ENCODE results near the gene CAPN13.

CAPN13 gene, protein sequence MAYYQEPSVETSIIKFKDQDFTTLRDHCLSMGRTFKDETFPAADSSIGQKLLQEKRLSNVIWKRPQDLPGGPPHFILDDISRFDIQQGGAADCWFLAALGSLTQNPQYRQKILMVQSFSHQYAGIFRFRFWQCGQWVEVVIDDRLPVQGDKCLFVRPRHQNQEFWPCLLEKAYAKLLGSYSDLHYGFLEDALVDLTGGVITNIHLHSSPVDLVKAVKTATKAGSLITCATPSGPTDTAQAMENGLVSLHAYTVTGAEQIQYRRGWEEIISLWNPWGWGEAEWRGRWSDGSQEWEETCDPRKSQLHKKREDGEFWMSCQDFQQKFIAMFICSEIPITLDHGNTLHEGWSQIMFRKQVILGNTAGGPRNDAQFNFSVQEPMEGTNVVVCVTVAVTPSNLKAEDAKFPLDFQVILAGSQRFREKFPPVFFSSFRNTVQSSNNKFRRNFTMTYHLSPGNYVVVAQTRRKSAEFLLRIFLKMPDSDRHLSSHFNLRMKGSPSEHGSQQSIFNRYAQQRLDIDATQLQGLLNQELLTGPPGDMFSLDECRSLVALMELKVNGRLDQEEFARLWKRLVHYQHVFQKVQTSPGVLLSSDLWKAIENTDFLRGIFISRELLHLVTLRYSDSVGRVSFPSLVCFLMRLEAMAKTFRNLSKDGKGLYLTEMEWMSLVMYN

DNA sequence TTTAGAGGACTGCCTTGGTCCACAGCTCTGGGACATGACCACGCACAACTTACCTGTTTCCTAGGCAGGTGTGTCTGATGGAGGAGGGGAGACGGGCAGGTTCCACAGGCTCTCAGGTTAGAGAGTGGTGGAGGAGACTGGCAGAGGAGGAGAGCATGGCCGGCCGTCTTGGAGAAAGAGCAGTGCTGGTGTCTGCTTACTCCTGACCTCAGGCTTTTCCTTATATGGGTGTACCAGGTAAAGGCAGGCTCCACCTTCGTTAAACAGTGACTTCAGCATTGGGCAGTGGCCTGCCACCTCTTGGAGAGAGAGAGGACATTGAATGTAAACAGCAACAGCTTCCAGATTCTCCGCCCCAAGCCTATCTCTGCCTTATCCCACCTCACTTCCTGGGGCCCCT, at the start of gene CAPN13:
Gene CAPN13, minus strand, starts transcription at position 198 of the 400 bp plus-strand sequence. CDS start 20,121 bp downstream, outside the sequence.
- DNase-seq: no peak

DNA sequence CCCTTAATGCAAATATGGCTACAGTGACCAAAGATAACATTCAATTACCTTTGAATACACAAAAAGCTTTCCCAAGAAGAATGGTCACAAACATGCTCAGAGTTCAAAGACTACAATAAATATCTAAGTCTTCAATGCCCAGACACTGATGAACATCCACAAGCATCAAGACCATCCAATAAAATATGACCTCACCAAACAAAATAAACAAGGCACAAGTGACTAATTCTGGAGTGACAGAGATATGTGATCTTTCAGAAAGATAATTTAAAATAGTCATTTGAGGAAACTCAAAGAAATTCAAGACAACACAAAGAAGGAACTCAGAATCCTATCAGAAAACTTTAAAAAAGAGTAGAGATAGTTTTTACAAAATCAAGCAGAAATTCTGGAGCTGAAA, 40.6 kb upstream of the CAPN13 start:
- DNase-seq: no peak

DNA sequence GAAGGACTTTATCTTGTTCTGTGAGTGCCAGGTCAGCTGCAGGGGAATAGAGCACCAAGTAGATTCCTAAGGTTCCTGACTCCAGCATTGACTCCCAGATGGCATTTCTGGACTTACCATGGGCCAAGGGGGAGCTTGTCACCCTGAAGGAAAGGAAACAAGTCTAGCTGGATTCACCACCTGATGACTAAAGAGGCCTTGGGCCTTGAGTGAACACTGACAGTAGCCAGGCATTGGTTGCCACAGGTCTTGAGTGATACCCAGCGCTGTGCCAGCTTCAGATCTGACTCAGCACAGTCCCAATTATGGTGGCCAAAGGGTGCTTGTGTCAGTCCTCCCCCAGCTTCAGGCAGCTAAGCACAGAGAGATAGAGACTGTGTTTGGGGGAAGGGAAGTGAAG, 40.1 kb upstream of the CAPN13 start:
- no peak for DNase-seq

DNA sequence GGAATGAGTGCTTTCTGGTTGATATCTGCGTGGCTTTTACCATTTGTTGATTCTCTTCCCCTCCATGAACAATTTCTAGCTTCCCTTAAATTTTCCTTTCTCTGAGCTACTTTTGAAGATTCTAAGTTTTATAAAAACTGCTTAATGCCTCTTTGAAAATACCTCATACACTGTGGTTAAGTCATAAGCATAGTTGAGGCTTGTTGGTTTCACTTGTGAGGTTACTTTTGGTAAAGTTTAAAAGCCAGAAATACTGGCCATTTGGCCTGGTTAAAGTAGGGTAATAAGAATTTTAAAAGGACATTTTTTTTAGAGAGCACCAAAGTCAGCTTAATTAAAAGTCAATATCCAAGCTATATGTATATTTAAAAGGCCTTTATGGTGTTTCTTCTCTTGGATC, 21.3 kb upstream of the CAPN13 start:
- no peak for DNase-seq

DNA sequence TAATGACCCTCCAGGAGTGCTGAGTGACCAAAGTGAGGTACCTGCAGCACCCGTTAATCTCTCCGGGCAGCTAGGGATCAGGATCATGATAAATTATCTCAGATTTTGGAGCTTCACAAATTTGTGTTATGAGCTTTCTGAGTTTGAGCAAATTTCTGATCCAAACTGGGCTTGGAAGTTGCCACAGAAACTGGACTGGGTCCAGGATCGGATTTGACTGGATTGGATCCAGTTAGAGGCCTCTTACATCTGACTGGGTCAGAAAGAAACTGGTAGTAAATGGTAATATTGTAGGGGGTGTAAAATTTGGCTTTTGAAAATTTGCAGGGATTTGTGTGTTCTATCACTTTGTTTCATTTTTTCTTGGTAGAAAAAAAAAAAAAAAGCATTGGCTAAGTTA, 19.7 kb upstream of the CAPN13 start:
- DNase-seq: no peak

DNA sequence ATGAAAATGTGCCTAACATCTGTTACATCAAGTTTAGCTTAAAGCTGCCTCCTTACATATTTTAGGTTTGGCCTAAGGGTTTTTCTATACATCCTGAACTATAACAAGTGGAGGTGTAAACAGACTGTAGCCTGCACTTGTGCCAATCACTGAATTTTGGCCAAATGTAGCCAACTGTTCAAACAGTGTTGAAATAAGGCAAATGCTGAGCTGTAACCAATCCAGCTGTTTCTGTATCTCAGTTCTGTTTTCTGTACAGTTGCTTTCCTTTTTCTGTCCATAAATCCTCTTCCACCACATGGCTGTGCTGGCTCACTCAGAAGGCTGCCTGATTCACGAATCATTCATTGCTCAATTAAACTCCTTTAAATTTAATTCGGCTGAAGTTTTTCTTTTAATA, 19.2 kb upstream of the CAPN13 start:
- no peak for DNase-seq

DNA sequence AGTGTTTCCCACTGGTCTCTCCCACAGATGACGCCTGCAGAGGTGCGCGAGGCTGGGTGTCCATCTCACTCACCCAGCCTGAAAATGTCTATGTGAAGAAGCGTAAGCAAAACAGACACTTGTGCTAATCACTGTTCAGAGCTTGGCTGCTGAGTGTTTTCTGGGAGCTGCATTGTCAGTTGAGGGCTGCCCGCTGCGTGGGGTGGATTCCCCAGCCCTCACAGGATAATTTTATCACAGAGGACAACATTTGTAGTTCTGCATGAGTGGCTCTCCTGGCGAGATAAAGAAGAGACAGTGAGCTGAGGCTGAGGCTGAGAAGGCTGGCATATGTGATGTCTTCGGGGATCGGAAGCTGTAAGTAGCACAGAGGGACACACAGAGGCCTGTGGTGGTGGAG, 16.2 kb upstream of the CAPN13 start:
- DNase-seq: peak; percentile 21

DNA sequence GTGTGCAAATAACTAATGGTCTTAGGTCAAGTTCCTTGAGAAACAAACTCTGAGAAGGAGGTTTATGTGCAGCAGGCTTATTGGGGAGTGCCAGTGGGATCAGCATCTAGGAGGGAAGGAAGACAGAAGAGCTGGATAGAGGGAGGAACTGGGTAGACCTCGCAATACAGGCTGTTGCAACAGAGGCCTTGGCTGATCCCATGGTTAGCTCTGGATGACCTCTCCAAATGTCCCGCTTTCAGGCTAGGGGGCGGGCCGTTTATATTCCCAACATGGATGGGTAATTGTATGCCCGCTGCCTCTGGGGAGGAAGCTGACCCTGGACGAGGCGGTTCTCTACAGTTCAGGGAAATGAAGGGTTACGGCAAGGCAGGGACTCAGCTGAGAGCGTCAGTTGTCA, 14.7 kb upstream of the CAPN13 start:
- no peak for DNase-seq

DNA sequence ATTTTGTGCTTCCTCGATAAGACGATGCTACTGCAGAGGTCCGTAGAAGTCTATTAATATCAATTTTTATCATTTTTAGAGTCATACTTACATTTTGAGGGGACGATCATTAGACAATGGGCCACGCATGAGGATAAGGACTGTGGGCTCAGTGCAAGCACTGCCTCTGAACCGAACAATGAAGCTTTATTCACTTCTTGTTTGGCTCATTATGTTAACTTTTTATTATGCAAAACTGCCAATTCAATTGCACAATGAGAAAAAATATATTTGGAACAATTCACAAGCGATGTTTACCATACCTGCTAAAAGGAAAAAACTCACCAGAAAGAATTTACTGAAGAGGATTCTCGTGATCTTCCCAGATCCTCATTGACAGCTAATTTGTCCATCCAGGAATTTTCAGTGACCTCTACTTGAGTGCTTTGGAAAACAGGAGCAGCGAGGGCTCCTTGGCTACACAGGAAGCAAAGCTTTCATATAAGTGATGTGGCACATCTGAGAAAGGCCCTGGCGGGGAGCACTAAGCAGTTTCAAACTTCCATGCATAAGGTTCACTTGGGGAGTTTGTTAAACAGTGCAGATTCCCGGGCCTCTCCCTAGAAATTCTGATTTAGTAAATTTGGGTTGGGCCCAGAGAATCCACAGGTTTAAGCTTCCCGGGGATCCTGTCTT, 13.3 kb upstream of the CAPN13 start:
- no peak for DNase-seq

DNA sequence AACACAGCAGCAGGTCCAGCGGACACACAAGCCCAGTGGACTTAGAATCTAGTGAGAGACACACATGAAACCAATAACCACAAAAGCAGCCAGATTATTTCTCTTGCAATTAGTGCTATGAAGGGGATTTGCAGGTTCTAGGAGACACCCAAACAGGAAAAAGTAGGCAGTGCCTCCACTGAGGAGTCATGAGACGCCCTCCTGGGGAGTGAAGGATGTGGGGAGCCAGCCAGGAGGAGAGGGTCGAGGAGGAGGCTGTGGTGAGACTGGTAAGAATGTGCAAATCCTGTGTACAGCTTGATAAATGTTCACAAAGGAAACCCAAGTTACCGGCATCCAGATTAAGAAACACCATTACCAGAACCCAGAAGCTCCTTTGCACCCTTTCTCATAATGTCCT, 2.7 kb upstream of the CAPN13 start:
- DNase-seq: no peak

DNA sequence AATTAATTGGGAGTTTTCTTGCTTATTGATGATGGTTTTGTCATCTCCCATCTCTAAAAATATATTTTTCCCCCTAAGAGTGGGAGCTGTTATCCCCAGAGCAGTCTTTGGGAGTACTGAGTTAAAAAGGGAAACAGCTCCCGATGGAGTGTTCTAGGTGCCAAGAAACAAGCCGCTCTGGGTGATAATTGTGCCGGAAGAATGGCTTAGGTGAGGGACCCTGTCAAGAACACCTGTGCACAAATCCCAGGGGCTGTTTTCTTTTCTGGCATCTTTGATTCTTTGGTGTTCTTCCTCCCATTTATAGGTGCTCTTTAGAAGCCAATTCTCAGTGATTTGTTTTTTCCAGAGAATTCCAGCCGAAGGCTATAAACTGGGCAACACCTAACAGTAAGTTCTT, 1.4 kb upstream of the CAPN13 start:
- DNase-seq: no peak

DNA sequence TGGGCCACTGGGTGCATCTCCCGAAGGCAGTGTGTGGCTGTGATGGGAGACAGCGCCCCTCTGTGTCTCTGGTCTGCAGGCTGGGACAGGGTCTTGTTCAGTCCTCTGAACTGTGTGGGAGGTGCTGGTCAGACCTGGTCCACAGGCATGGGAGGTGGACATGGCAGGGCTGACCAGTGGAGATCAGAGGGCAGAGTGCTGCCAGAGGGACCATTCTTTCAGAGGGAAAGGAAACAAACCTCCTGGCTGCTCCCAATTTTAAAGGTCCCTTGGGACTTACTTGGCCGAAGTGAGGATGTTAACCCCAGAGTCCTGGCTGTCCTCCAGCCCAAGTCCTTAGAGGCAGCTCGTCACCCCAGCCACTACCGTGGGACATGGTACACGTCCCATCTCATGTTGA, 4.0 kb downstream of the CAPN13 start:
- DNase-seq: no peak

DNA sequence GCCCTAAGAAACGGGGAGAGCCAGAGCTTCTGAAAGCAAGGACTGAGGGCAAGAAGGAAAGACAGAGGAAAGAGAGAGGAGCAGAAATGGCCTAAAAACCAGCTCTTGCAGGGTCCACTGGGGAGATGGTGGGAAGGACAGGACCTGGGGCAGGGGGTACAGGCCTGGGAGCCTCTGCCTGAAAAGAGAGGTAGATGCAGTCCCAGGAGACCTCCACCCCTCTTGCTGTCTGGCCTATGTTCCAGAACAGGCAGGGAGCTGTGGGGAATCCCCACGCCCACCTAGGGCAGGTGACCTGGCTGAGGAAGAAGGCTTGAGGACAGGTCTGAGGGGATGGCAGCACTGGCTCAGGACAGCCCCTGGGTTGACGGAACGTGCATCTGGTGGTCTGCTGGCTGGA, 4.6 kb downstream of the CAPN13 start:
- DNase-seq: no peak

DNA sequence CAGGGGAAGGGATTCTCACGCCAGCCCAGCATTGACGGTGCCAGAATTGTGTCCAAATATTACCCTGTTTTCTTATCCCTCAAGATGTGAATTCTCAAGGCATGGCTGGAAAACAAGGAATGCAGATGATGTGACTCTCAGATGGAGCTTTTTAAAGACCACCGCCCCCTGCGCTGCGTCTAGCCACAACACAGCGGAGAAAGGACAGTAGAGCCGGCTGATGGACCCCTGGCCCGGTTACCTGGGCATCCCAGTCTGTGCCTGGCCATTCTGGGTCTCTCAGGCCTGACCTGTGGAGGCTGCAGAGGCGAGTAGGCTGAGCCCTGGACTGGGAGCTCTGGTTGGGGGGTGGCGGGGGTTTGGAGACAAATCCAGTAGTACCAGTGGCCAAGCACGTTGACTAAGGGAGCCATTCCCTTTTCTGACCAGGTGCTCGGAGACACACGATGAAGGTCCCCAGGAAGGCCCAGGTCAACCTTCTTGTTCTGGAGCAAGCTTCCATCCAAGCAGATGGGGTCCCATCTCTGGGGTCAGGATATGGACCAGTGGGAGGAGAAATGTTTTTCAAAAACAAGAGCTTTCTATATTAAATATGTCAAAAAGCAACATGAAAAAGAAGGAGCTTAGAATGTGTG, 5.3 kb downstream of the CAPN13 start:
- no peak for DNase-seq

DNA sequence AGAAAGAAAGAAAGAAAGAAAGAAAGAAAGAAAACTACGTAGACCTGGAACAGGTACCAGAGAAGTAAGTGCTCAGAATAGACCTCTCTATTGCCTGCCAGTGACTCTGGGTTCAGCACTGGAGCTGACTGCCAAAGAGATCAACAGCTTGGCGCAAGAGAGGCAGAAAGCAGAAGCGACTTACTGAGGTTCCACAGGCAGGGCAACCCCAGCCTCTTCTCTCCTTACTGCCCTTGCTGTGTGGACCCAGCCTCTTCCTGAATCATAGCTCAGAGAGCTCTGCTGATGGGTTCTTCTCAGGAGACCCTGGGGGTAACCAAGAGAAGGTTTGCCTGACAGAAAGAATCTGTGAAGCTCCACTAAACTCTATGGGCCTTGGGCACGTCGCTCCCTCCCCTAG, 7.1 kb downstream of the CAPN13 start:
- no peak for DNase-seq

DNA sequence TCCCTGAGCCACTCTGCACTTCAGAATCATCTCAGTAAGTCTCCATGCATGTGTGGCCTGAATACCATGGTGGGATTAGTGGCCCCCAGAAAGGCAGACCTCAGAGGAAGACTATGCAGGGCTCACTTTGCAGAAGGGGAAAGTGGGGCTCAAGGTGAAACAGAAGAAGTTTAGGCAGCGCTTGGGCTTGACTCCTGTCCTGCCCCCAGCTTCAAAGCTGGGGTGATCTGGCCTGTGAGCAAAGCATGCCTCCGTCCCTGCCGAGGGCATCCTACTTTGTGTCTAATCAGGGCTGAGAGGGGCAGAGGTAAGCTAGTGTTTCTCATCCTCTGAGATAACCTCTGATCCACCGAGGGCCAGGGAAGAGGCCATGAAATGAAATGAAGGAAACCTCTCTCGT, 7.9 kb downstream of the CAPN13 start:
- DNase-seq: no peak

DNA sequence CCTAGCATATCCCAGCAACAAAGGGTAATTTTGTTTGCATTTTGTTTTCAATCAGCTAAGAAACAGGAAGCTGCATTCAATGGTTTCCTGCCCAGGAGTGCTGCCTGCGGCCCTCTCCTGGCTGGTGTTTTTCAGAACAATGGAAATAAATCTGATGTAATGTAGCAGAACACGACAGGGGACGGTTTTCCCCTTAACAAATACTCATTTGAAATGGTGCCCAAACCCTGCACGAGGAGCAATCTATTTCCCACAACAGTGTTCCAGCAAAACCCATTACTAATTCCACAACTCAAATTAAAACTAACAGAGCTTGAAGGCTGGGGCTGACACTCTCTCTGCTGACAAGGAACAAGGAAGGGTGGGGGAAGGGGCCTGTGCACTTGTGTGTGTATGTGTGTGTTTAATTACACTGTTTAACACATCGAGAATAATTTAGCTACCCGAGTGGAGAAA, 8.7 kb downstream of the CAPN13 start:
- DNase-seq: peak; percentile 25

DNA sequence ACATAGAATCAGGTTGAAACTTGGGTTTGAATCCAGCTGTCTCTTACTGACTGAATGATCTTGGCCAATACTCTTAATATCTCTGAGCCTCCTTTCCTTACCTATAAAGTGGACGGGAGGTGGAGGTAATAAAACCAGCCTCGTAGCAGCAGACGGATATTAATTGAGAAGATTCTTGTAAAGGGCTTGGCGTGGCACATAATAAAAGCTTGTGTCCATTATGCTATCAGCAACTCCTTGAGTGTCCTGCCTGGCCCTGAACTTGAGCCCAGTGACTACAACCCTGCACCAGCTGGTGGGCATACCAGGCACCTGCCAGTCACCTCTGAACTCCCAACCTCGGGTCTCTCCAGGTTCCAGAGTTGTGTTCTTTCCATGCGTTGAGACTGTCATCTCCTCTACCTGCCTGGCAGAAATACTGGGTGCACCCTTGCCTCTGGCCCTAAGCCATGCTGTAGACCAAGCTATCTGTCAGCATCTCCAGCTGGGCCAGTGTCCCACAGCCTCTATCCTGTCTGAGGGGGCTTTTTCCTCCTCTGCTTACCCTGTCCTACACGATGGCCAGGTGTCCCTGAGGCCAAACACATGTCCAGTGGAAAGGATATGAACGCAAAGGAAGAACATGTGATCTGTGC, 9.7 kb downstream of the CAPN13 start:
- DNase-seq: no peak

DNA sequence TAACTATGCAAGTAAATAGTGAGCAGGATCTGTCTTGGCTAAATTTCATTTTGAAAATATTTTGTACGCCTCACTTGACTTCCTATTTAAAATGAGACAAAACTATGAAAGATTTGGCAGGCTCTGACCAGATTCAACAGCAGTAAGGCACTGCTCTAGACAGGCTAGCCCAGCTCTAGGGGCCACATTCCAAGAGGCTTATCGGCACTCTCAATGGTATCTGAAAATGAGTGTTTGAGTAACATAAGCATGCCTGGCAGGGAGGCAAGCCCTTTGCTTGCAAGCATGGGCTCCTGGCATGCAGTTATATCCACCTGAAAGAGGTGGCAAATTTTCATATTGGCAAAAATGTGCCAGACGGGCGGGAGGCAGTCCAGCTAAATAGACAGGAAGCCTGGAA, 10.5 kb downstream of the CAPN13 start:
- DNase-seq: no peak

DNA sequence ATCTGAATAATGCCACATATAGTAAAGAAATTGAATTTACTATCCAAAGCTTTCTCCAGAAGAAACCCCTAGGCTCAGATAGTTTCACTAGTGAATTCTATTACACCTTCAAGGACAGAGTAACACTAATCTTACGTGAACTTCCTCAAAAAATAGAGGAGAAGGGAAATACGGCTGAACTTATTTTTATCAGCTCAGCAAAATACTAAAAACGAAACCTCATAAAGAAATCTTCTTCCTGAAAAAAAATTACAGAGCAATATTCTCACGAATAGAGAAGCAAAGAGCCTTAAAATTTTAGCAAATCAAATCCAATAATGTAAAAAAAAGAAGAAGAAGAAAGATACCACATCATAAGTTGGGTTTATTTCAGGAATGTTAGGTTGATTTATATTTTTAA, 14.7 kb downstream of the CAPN13 start:
- no peak for DNase-seq

DNA sequence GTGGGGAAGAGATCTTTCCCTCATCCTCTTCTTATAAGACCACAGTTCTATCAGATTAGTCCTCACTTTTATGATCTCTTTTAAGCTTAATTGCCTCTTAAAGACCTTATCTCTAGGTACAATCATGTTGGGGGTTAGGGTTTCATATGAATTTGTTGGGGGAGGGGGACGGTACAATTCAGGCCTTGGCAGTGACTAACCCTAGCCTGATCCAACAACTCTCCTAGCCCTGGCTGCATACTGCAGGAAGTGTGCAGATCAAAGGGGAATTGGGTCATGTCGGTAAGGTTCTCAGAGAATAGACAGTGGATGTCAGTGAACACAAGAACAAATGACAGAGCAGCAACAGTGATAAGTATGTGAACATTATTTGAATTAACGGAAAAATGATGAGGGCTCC, 16.4 kb downstream of the CAPN13 start:
- DNase-seq: no peak

DNA sequence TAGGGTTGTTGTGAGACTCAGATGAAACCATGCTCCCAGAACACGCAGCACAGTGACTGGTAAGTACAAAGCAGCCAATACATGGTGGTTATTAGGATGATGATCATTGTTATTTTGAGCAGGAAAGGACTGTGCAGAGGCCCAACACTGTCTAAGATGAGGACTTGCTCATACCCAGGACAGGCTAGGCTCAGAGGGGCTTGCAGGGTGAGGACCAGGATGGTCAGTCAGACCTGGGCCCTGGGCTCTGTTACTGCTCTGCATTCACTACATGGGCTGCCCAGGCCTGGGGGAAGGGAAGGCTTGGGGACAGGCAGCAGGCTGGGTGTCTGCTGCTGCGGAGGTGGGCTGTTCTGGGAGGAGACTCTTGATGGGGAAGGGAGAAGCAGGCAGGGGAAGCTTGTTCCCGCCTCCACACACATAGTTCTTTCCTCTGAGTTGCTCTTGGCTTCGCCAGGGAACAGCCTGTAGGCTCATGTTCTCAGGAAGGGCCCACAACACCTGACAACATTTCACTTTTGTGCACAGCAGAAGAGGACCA, 17.5 kb downstream of the CAPN13 start:
- no peak for DNase-seq

Data from NCI-H187 treated with DMSO at 0.1 percent for 48 hours (cell line).